Esophagus muscularis mucosa (tissue), 3 donors: Measurements from ENCODE around the gene SFXN1.

ENCODE experiments used
- CTCF ChIP-seq, 3 experiments: fragments of 200-600 bp in 2 of 3; fragments of 450-650 bp in 1 of 3; sonication (generic) in 2 of 3; IDR thresholded peaks; one replicate each; pipeline ENCODE4 v1.5.1; 2017 to 2019; ENCODE audit warnings: antibody characterized with exemption in 3 of 3, mild to moderate bottlenecking in 2 of 3, moderate library complexity in 1 of 3
- POLR2AphosphoS5 ChIP-seq, 2 donors: sonication (generic); formaldehyde crosslinking; IDR thresholded peaks; one replicate each; pipeline ENCODE4 v1.6.1; 2017; ENCODE audit warnings: antibody characterized with exemption in 2 of 2

DNA sequence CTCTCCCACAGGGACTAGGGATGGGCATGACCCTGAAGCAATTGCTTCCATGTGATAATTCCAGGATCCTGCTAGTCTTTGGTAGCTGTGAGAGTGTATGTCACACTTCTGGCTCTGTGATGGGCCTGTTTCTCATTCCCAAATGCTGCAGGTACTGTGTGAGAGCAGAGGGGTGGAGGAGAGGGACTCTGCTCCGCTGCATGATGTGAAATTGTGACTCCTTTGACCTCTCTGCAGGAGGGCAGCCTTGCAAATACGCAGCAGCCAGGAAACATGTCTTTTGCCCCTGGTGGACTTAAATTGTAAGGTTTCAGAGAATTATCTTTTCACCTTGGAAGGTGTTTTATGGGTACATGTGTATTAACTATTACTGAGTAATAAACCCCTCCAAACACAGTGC is 61.6 kb downstream of the SFXN1 start:
- no peak for TF ChIP-seq CTCF (IDR thresholded peaks at IDR 0.05)
- TF ChIP-seq POLR2AphosphoS5 (IDR thresholded peaks at IDR 0.05) = no peak
